ENCODE data around the gene ATR. TPM values are rescaled to one million over a fixed set of nuclear protein-coding genes. Genes with fewer than 3 reads are reported as not detected.

ATR gene
- total and polyA plus RNA-seq, 10 of the 15 experiments (the other 5 are each of a cell fraction or from before 2014, with no cell fraction given), result 21.0 to 41.5 (median 30.1) TPM

DNA sequence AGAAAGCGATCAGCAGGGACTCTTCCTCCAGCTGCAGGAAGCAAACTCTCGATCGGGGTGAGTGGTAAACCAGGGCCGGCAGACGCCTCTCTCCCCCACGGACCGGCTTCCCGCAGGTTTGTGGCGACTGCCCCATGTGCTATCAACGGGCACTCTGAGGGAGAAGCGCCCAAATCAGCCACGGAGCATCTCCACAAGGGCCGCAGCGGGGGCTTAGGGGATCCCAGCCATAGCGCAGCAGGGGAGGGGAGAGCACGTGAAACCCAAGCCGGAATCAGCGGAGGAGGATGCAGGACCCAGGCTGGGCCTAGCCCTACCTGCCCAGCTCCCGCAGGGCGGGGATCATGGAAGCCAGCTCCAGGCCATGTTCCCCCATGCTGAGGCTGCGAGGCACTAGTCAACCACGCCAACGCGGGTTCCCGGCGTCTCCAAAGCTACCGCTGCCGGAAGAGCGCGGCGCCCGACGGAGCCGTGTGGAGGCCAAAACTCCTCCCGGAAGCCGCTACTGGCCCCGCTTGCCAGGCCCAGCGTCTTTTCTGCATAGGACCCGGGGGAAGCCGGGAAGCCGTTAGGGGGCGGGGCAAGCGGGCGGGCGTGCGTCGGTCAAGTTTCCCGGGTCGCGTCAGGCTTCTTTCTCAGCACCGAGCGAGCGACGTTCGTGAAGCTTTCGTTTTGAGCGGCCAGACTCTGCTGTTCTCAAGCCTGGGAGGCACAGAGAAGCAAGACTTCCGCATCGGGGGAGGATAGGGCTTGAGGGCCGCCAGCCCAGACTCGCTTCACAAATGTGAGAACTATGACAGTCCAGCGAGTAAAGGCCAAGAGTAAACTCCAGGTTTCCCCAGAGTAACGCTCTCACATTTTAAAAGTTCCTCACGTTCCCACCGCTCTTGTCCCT is at the start of gene ATR (continued):
- peak; percentile 95; the same call in 1 of the 2 replicates for TF ChIP-seq GATAD2B (conservative IDR thresholded peaks at IDR 0.05; ENCODE audit: low read depth)
- TF ChIP-seq, protein P1, sequence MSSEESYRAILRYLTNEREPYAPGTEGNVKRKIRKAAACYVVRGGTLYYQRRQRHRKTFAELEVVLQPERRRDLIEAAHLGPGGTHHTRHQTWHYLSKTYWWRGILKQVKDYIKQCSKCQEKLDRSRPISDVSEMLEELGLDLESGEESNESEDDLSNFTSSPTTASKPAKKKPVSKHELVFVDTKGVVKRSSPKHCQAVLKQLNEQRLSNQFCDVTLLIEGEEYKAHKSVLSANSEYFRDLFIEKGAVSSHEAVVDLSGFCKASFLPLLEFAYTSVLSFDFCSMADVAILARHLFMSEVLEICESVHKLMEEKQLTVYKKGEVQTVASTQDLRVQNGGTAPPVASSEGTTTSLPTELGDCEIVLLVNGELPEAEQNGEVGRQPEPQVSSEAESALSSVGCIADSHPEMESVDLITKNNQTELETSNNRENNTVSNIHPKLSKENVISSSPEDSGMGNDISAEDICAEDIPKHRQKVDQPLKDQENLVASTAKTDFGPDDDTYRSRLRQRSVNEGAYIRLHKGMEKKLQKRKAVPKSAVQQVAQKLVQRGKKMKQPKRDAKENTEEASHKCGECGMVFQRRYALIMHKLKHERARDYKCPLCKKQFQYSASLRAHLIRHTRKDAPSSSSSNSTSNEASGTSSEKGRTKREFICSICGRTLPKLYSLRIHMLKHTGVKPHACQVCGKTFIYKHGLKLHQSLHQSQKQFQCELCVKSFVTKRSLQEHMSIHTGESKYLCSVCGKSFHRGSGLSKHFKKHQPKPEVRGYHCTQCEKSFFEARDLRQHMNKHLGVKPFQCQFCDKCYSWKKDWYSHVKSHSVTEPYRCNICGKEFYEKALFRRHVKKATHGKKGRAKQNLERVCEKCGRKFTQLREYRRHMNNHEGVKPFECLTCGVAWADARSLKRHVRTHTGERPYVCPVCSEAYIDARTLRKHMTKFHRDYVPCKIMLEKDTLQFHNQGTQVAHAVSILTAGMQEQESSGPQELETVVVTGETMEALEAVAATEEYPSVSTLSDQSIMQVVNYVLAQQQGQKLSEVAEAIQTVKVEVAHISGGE (CRISPR knock-in tag; IDR thresholded peaks at IDR 0.05), result no peak
- TF ChIP-seq, protein P2, sequence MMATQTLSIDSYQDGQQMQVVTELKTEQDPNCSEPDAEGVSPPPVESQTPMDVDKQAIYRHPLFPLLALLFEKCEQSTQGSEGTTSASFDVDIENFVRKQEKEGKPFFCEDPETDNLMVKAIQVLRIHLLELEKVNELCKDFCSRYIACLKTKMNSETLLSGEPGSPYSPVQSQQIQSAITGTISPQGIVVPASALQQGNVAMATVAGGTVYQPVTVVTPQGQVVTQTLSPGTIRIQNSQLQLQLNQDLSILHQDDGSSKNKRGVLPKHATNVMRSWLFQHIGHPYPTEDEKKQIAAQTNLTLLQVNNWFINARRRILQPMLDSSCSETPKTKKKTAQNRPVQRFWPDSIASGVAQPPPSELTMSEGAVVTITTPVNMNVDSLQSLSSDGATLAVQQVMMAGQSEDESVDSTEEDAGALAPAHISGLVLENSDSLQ (IDR thresholded peaks at IDR 0.05), result peak; percentile 94
- 0 out of 2 replicates have a peak, but pooled peaks have one; percentile 35 for TF ChIP-seq RCOR1 (conservative IDR thresholded peaks at IDR 0.05; ENCODE audit: low read depth, low read length)
- TF ChIP-seq, protein P3, sequence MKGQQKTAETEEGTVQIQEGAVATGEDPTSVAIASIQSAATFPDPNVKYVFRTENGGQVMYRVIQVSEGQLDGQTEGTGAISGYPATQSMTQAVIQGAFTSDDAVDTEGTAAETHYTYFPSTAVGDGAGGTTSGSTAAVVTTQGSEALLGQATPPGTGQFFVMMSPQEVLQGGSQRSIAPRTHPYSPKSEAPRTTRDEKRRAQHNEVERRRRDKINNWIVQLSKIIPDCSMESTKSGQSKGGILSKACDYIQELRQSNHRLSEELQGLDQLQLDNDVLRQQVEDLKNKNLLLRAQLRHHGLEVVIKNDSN (IDR thresholded peaks at IDR 0.05; ENCODE audit: borderline replicate concordance, extremely low read length, insufficient read depth, low read depth, low read length), result no peak
- no peak; the same call in 1 of the 2 replicates for TF ChIP-seq SMC3 (IDR thresholded peaks at IDR 0.05; ENCODE audit: borderline replicate concordance, low read length)
- TF ChIP-seq RAD21 (IDR thresholded peaks at IDR 0.05; ENCODE audit: insufficient read depth, low read depth, low read length), result no peak
